Measurements from ENCODE around the gene DPP6.

DNA sequence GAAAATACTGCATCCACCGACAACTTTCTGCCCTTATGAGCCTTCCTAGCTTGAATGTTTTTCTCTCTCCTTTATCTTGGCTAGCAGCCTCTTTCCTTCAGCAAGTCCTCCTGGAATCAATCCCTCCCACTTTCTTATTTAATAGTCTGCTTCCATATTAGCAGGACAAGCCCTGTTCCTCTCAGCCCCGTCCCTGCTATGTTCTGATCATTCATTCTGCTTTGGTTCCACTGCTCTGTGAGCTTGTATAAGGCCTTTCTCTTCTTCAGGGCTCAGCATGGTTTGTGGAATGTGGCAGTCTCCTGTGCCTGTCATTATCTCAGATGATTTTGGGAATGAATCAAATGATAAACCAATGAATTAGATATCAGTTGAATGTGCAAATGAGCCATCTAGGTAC is 420.1 kb downstream of the DPP6 start:
- TF ChIP-seq EZH2 (IDR thresholded peaks at IDR 0.05; ENCODE audit: low read length): no peak
- no peak for TF ChIP-seq CTCF (optimal IDR thresholded peaks at IDR 0.05 in 1 of 3, IDR thresholded peaks at IDR 0.05 in 1 of 3, conservative IDR thresholded peaks at IDR 0.05 in 1 of 3; ENCODE audit: extremely low read depth in 1 of 3, insufficient read depth in 2 of 3, low read length in 3 of 3)

Data from keratinocyte (primary cell).